ENCODE data around the gene FOXRED1. TPM values are rescaled to one million over a fixed set of nuclear protein-coding genes. Genes with fewer than 3 reads are reported as not detected.

The FOXRED1 gene
- polyA plus RNA-seq, 1 experiment = 18.3 TPM

DNA sequence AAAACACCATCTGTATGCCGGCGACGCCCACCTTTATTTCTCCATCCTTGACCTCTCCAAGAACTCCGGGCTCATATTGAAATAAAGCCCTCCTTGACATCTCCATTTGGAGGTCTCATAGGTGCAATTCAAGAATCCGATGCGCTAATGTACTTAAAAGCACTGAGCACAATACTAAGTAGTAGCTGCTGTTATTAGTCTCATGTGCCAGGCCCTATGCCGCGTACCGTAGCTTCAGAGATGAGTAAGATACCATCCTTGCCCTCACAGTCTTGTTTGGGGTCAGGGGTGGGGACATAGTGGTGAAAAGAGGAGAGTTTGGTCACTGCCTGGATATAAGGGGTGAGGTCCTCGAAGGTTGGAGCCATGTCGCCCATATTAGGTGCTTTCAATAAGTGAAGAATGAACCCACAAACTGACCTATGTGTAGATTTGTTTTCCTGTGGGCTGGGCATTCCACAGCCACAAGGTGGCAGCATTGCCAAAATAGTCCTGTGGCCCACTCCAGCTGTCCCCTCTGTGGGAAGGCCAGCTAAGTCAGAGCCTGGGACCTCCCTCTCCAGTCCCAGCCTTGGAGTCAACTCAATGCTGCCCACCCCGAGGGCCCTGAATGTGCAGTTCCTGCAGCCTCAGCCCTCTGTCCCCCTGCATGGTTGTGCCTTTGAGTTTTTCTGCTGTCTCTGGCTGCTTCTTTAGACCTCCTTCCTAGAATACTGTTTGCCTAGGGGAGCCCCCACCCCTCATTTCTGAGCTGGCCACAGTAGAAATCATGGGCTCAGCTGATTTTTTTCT is 41.4 kb downstream of the FOXRED1 start:
- TF ChIP-seq, protein P1, sequence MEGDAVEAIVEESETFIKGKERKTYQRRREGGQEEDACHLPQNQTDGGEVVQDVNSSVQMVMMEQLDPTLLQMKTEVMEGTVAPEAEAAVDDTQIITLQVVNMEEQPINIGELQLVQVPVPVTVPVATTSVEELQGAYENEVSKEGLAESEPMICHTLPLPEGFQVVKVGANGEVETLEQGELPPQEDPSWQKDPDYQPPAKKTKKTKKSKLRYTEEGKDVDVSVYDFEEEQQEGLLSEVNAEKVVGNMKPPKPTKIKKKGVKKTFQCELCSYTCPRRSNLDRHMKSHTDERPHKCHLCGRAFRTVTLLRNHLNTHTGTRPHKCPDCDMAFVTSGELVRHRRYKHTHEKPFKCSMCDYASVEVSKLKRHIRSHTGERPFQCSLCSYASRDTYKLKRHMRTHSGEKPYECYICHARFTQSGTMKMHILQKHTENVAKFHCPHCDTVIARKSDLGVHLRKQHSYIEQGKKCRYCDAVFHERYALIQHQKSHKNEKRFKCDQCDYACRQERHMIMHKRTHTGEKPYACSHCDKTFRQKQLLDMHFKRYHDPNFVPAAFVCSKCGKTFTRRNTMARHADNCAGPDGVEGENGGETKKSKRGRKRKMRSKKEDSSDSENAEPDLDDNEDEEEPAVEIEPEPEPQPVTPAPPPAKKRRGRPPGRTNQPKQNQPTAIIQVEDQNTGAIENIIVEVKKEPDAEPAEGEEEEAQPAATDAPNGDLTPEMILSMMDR (IDR thresholded peaks at IDR 0.05; ENCODE audit: insufficient read depth, low read depth, low read length) = peak; percentile 91
- no peaks in the 10 kb centered on the region for H3K27me3 ChIP-seq (ENCODE audit: control insufficient read depth, insufficient read depth, low read length)
- CTCF ChIA-PET = interaction anchor here (0.6 to 5.2 kb wide), 47 partner anchors 9 to 763 kb away, joined by 3 to 71 read pairs (median 5); partner anchors contain the start of genes KIRREL3 and ST3GAL4
- peaks cover 1% of the 10 kb centered on the region; the same call in 1 of the 2 replicates for H3K36me3 ChIP-seq (ENCODE audit: control insufficient read depth, insufficient read depth, low read length)
- no peak for DNase-seq (ENCODE audit: low read depth)
- POLR2A ChIA-PET = interaction anchor here (0.6 kb wide), 1 partner anchor 36 kb away, joined by 3 read pairs; no protein-coding TSS in a partner anchor
- H3K4me3 ChIP-seq (ENCODE audit: low read depth, low read length) = no peak overlapping the region

DNA sequence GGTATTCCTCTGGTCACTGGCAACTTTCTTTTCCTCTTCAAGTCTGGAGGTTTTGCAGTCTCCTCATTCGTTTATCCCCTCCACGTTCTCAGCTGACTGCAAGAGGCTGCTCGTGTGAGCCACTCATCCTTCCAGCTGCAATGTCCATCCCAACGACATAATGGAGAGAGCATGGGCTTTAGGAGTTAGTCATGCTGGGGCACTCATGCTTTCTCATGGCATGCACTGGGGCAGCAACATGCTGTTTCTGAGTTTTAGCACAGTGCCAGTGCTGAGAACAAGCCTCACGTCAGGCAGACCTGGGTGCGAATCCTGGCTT is 42.0 kb downstream of the FOXRED1 start:
- Histone ChIP-seq H3K4me3 (ENCODE audit: low read depth, low read length) (no peak overlapping the region), H3K27me3 (ENCODE audit: control insufficient read depth, insufficient read depth, low read length) (no peaks in the 10 kb centered on the region), H3K36me3 (ENCODE audit: control insufficient read depth, insufficient read depth, low read length) (peaks cover 1% of the 10 kb centered on the region; the same call in 1 of the 2 replicates)
- DNase-seq (ENCODE audit: low read depth) = no peak
- CTCF ChIA-PET = interaction anchor here (0.6 to 5.2 kb wide), 45 partner anchors 8 to 763 kb away, joined by 3 to 71 read pairs (median 5); partner anchors contain the start of genes KIRREL3 and ST3GAL4
- TF ChIP-seq, protein P1 (IDR thresholded peaks at IDR 0.05; ENCODE audit: insufficient read depth, low read depth, low read length) = no peak
- POLR2A ChIA-PET = no interaction called here

DNA sequence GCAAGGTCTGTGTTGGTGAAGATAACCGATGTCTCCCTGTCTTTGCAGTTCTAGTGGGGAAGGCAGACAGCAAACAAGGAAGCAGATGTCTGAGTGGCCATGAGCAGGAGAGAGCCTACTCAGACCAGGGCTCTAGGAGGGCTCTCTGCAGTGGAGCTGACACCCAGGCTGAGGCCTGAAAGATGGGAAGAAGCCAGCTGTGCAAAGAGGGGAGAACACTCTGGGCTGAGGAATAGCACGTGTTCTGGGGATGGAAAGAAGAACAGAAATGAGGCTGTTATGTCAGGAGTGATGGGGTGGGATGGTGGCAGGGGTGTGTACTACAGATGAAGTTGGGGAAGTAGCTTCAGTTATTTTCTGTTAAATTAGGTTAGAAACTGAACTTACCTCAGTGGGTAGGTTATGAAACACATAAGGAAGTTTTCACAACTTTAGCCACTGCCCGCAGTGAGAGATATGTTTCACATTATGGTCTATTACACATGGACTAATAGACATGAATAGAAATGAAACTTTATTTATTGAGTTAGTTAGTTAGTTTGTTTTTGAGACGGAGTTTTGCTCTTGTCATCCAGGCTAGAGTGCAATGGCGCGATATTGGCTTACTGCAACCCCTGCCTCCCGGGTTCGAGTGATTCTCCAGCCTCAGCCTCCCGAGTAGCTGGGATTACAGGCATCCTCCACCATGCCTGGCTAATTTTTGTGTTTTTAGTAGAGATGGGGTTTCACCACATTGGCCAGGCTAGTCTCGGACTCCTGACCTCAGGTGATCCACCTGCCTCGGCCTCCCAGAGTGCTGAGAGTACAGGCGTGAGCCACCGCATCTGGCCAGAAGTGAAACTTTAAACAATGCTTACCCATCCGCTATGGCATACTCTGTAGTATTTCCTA is 42.7 kb downstream of the FOXRED1 start:
- TF ChIP-seq, protein P1 (IDR thresholded peaks at IDR 0.05; ENCODE audit: insufficient read depth, low read depth, low read length) = no peak
- DNase-seq (ENCODE audit: low read depth) = no peak
- CTCF ChIA-PET = interaction anchor here (0.6 to 5.2 kb wide), 33 partner anchors 7 to 689 kb away, joined by 3 to 71 read pairs (median 6); partner anchors contain the start of genes KIRREL3 and ST3GAL4
- Histone ChIP-seq H3K27me3 (ENCODE audit: control insufficient read depth, insufficient read depth, low read length) (no peaks in the 10 kb centered on the region), H3K36me3 (ENCODE audit: control insufficient read depth, insufficient read depth, low read length) (peaks cover 1% of the 10 kb centered on the region; the same call in 1 of the 2 replicates), H3K4me3 (ENCODE audit: low read depth, low read length) (no peak overlapping the region)
- POLR2A ChIA-PET = no interaction called here

DNA sequence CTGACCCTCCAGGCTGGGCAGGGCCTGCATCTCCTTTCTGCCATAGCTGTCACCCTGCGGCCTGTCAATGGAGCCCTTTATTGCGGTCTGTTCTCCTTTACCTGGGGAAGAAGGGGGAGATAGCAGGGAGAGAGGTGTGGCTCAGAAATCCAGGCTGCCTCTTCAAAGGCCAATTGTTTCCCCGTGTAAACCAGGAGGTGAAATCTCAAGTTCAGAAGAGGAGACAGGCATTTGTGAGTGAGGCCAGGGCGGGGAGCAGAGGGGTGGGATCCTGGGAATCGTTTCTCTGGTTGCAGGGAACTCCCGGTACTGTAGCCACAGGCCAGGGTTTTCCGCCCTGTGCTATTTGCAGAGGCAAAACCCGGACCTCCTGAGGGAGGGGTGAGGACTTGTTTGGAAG is 44.0 kb downstream of the FOXRED1 start:
- POLR2A ChIA-PET = no interaction called here

More for the DNA sequence above, 44.0 kb downstream of the FOXRED1 start:
- TF ChIP-seq, protein P1 (IDR thresholded peaks at IDR 0.05; ENCODE audit: insufficient read depth, low read depth, low read length) = no peak
- Histone ChIP-seq H3K36me3 (ENCODE audit: control insufficient read depth, insufficient read depth, low read length) (peaks cover 1% of the 10 kb centered on the region; the same call in 1 of the 2 replicates), H3K4me3 (ENCODE audit: low read depth, low read length) (no peak overlapping the region), H3K27me3 (ENCODE audit: control insufficient read depth, insufficient read depth, low read length) (no peaks in the 10 kb centered on the region)
- DNase-seq (ENCODE audit: low read depth) = no peak
- CTCF ChIA-PET = interaction anchor here (1.0 to 4.1 kb wide), 5 partner anchors 43 to 171 kb away, joined by 4 to 71 read pairs (median 41); partner anchors contain the start of gene ST3GAL4

Data from BJ (cell line).